Bronchial epithelial cell (primary cell): Measurements from ENCODE around the gene CAMKK2. TPM values are rescaled to one million over a fixed set of nuclear protein-coding genes. Genes with fewer than 3 reads are reported as not detected.

Source experiments
- DNase-seq: peaks from one replicate; pipeline ENCODE4 v3.0.0-alpha.2; 2010; ENCODE audit warnings: low read depth
- FAIRE-seq: peaks from 2 replicates; lab custom pipeline; 2011; peaks lifted over from hg19 to GRCh38; lab: Jason Lieb, UNC
- H3K27me3 ChIP-seq: 2 replicates; pipeline ENCODE4 v1.5.1; 2011; ENCODE audit warnings: low read length; ENCODE audit not compliant: control insufficient read depth, insufficient read depth
- H3K36me3 ChIP-seq: 2 replicates; pipeline ENCODE4 v1.5.1; 2011; ENCODE audit warnings: low read length; ENCODE audit not compliant: control insufficient read depth, insufficient read depth
- H3K4me3 ChIP-seq: 2 replicates; pipeline ENCODE4 v1.5.1; 2011; ENCODE audit warnings: mild to moderate bottlenecking, low read depth, low read length, control low read depth
- total RNA-seq: library from RNA; depleted of rRNA; stranded (reverse); fragments of >200 nt; gene quantifications from 2 replicates; pipeline ENCODE4 v1.2.1, GENCODE V29; 2014
- TF ChIP-seq, protein P1 (sequence below): IDR thresholded peaks from 2 replicates; pipeline ENCODE4 v1.5.1; 2011; ENCODE audit warnings: mild to moderate bottlenecking, moderate library complexity, low read length, control low read depth, inconsistent platforms; ENCODE audit not compliant: insufficient read depth, severe bottlenecking

CAMKK2 gene
- total RNA-seq, 1 donor from 2014 or later: 11.1 TPM

DNA sequence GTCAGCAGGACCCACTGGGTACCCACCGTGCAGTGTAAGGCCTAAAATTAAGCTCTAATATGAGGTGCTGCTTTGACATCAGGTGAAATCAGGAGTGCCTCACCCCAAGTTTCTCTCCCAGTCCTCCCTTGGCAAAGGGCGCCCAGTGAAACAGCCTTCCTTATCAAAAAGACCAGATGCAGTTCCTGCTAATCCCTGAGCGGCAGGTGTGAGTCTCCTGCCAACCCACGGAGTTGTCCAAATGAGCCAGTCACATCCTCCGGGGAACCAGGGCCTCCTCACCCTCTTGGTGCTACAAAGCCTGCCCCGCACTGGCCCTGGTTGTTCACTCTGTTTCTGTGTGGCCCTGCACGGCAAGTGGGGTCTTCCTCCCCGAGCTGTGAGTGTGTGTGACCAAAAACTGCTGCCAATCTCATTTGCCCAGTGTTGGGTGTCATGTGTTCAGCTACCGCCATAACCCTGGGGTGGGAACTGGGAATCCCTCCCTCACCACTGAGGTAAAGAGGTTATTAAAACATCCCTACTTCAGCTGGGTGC lies 106.8 kb downstream of the CAMKK2 start:
- DNase-seq: no peak

DNA sequence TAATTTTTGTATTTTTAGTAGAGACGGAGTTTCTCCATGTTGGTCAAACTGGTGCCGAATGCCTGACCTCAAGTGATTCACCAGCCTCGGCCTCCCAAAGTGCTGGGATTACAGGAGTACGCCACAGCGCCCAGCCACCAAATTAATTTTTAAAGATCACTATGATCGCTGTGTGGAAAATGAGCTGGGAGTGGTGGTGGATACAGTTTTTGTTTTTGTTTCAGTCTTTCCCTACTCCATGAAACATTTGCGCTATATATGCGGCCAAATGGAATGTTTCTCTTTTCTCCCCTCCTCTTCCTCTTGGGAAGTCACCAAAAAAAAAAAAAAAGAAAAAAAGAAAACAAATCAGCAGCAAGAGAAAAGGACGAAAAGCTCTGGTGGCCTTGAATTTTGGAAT lies 107.4 kb downstream of the CAMKK2 start:
- Histone ChIP-seq H3K4me3 (no peak overlapping the region), H3K27me3 (no peaks in the 10 kb centered on the region), H3K36me3 (no peaks in the 10 kb centered on the region)
- TF ChIP-seq, protein P1, sequence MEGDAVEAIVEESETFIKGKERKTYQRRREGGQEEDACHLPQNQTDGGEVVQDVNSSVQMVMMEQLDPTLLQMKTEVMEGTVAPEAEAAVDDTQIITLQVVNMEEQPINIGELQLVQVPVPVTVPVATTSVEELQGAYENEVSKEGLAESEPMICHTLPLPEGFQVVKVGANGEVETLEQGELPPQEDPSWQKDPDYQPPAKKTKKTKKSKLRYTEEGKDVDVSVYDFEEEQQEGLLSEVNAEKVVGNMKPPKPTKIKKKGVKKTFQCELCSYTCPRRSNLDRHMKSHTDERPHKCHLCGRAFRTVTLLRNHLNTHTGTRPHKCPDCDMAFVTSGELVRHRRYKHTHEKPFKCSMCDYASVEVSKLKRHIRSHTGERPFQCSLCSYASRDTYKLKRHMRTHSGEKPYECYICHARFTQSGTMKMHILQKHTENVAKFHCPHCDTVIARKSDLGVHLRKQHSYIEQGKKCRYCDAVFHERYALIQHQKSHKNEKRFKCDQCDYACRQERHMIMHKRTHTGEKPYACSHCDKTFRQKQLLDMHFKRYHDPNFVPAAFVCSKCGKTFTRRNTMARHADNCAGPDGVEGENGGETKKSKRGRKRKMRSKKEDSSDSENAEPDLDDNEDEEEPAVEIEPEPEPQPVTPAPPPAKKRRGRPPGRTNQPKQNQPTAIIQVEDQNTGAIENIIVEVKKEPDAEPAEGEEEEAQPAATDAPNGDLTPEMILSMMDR: no peak
- FAIRE-seq (no peak), DNase-seq (no peak)

More for the DNA sequence above, 106.8 kb downstream of the CAMKK2 start:
- TF ChIP-seq, protein P1: no peak
- Histone ChIP-seq H3K4me3 (no peak overlapping the region), H3K27me3 (no peaks in the 10 kb centered on the region), H3K36me3 (no peaks in the 10 kb centered on the region)
- no peak for FAIRE-seq

GRCh38 chr12:121188227-121188626 lies 108.3 kb downstream of the CAMKK2 start:
- Histone ChIP-seq H3K27me3 (no peaks in the 10 kb centered on the region), H3K36me3 (no peaks in the 10 kb centered on the region), H3K4me3 (no peak overlapping the region)
- TF ChIP-seq, protein P1: no peak
- DNase-seq (no peak), FAIRE-seq (no peak)

Other genes with a start within 250 kb of the CAMKK2 start
- under 0.01 and 0.77 TPM in 2 replicates for gene P2RX7, start 163.8 kb downstream of the CAMKK2 start, total RNA-seq
- 13.4 and 16.4 TPM in 2 replicates for gene P2RX4, start 86.6 kb downstream of the CAMKK2 start, total RNA-seq
- 91.5 and 115 TPM in 2 replicates for gene ANAPC5, start 55.7 kb upstream of the CAMKK2 start, total RNA-seq
- 49.5 and 144 TPM in 2 replicates for gene RNF34, start 103.4 kb upstream of the CAMKK2 start, total RNA-seq